HEK293 (cell line): Measurements from ENCODE around the gene CEPT1.

Experiments used
- CTCF ChIA-PET: fragments of 350-600 bp; formaldehyde crosslinking; extraction: SDS; loops from one replicate; lab custom pipeline; 2021; ENCODE audit warnings: antibody characterized with exemption; lab: Yijun Ruan, JAX
- POLR2A ChIA-PET: fragments of 300-600 bp; formaldehyde crosslinking; extraction: SDS; loops from one replicate; lab custom pipeline; 2020; ENCODE audit warnings: antibody characterized with exemption, inconsistent platforms; lab: Yijun Ruan, JAX
- H3K27ac ChIP-seq: fragments of 200-500 bp; sonication (Bioruptor generic); 2 replicates; pipeline ENCODE4 v1.5.1; 2014; ENCODE audit warnings: low read depth, low read length, control low read depth, inconsistent platforms; ENCODE audit errors: extremely low read depth
- H3K36me3 ChIP-seq, 2 experiments: fragments of 200-500 bp in 1 of 2; sonication (Bioruptor generic) in 1 of 2; 1 replicate in 1 of 2; 2 replicates in 1 of 2; pipeline ENCODE4 v1.5.1; 2014 to 2017; ENCODE audit warnings: inconsistent platforms in 2 of 2, low read length in 2 of 2; ENCODE audit not compliant: control insufficient read depth in 2 of 2, insufficient read depth in 1 of 2
- H3K4me1 ChIP-seq: fragments of 200-500 bp; sonication (Bioruptor generic); 2 replicates; pipeline ENCODE4 v1.5.1; 2014; ENCODE audit warnings: mild to moderate bottlenecking, low read length, inconsistent platforms; ENCODE audit not compliant: control insufficient read depth, insufficient read depth
- H3K4me3 ChIP-seq: 2 replicates; pipeline ENCODE4 v1.5.1; 2011; ENCODE audit warnings: low read depth, mild to moderate bottlenecking, control low read depth, low read length, moderate library complexity
- H3K9me3 ChIP-seq: fragments of 200-500 bp; sonication (Bioruptor generic); 2 replicates; pipeline ENCODE4 v1.5.1; 2014; ENCODE audit warnings: low read depth, low read length, inconsistent platforms; ENCODE audit not compliant: control insufficient read depth, insufficient read depth
- HOXD13 ChIP-seq: sonication (generic); formaldehyde crosslinking; IDR thresholded peaks from 2 replicates; pipeline ENCODE4 v1.8.0; 2022; ENCODE audit warnings: missing genetic modification reagents, borderline replicate concordance
- KLF9 ChIP-seq: fragments of 450-650 bp; formaldehyde crosslinking; IDR thresholded peaks from 2 replicates; pipeline ENCODE4 v1.5.1; 2016; ENCODE audit warnings: missing biosample characterization, missing genetic modification characterization, low read depth
- SCRT2 ChIP-seq: fragments of 450-650 bp; formaldehyde crosslinking; IDR thresholded peaks from 2 replicates; pipeline ENCODE4 v1.5.1; 2016; ENCODE audit warnings: missing biosample characterization, missing genetic modification characterization
- SP2 ChIP-seq: fragments of 450-650 bp; formaldehyde crosslinking; IDR thresholded peaks from 2 replicates; pipeline ENCODE4 v1.5.1; 2016; ENCODE audit warnings: missing biosample characterization, missing genetic modification characterization
- SP7 ChIP-seq: fragments of 450-650 bp; formaldehyde crosslinking; IDR thresholded peaks from 2 replicates; pipeline ENCODE4 v1.5.1; 2016; ENCODE audit warnings: missing biosample characterization, missing genetic modification characterization
- TRIM28 ChIP-seq: IDR thresholded peaks from 2 replicates; pipeline ENCODE4 v1.6.1; 2011; ENCODE audit warnings: low read length, control low read depth, borderline replicate concordance
- ZBTB1 ChIP-seq: fragments of 450-650 bp; formaldehyde crosslinking; IDR thresholded peaks from 2 replicates; pipeline ENCODE4 v1.5.1; 2016; ENCODE audit warnings: missing biosample characterization, missing genetic modification characterization
- ZBTB7A ChIP-seq: fragments of 450-650 bp; formaldehyde crosslinking; IDR thresholded peaks from 2 replicates; pipeline ENCODE4 v1.5.1; 2016; ENCODE audit warnings: low read depth, missing biosample characterization, missing genetic modification characterization
- ZFP37 ChIP-seq: fragments of 450-650 bp; formaldehyde crosslinking; IDR thresholded peaks from 2 replicates; pipeline ENCODE4 v1.5.1; 2016; ENCODE audit warnings: missing biosample characterization, missing genetic modification characterization
- ZNF112 ChIP-seq: fragments of 450-650 bp; formaldehyde crosslinking; IDR thresholded peaks from 2 replicates; pipeline ENCODE4 v1.5.0; 2017; ENCODE audit warnings: missing biosample characterization, missing genetic modification characterization
- ZNF132 ChIP-seq: fragments of 450-650 bp; formaldehyde crosslinking; IDR thresholded peaks from 2 replicates; pipeline ENCODE4 v1.5.1; 2017; ENCODE audit warnings: missing biosample characterization, missing genetic modification characterization, borderline replicate concordance
- ZNF174 ChIP-seq: fragments of 450-650 bp; formaldehyde crosslinking; IDR thresholded peaks from 2 replicates; pipeline ENCODE4 v1.5.0; 2017; ENCODE audit warnings: missing biosample characterization, mild to moderate bottlenecking, missing genetic modification characterization
- ZNF175 ChIP-seq: fragments of 450-650 bp; formaldehyde crosslinking; IDR thresholded peaks from 2 replicates; pipeline ENCODE4 v1.5.1; 2016; ENCODE audit warnings: missing biosample characterization, missing genetic modification characterization
- ZNF211 ChIP-seq: fragments of 450-650 bp; formaldehyde crosslinking; IDR thresholded peaks from 2 replicates; pipeline ENCODE4 v1.5.1; 2016; ENCODE audit warnings: low read depth, missing biosample characterization, missing genetic modification characterization
- ZNF24 ChIP-seq: fragments of 450-650 bp; formaldehyde crosslinking; IDR thresholded peaks from 2 replicates; pipeline ENCODE4 v1.5.1; 2016; ENCODE audit warnings: missing biosample characterization, missing genetic modification characterization
- ZNF423 ChIP-seq: fragments of 450-650 bp; formaldehyde crosslinking; IDR thresholded peaks from 2 replicates; pipeline ENCODE4 v1.5.1; 2016; ENCODE audit warnings: missing biosample characterization, missing genetic modification characterization
- ZNF473 ChIP-seq: fragments of 450-650 bp; formaldehyde crosslinking; IDR thresholded peaks from 2 replicates; pipeline ENCODE4 v1.5.1; 2017; ENCODE audit warnings: missing biosample characterization, missing genetic modification characterization
- ZNF654 ChIP-seq: fragments of 450-650 bp; formaldehyde crosslinking; IDR thresholded peaks from 2 replicates; pipeline ENCODE4 v1.5.1; 2016; ENCODE audit warnings: low read depth, missing biosample characterization, missing genetic modification characterization
- ZNF747 ChIP-seq: fragments of 450-650 bp; formaldehyde crosslinking; IDR thresholded peaks from 2 replicates; pipeline ENCODE4 v1.5.1; 2016; ENCODE audit warnings: missing biosample characterization, missing genetic modification characterization
- ZNF837 ChIP-seq: fragments of 450-650 bp; formaldehyde crosslinking; IDR thresholded peaks from 2 replicates; pipeline ENCODE4 v1.5.1; 2016; ENCODE audit warnings: missing biosample characterization, missing genetic modification characterization
- ZNF843 ChIP-seq: fragments of 450-650 bp; formaldehyde crosslinking; IDR thresholded peaks from 2 replicates; pipeline ENCODE4 v1.5.1; 2016; ENCODE audit warnings: missing biosample characterization, missing genetic modification characterization
- ZSCAN16 ChIP-seq: fragments of 450-650 bp; formaldehyde crosslinking; IDR thresholded peaks from 2 replicates; pipeline ENCODE4 v1.5.1; 2016; ENCODE audit warnings: missing biosample characterization, missing genetic modification characterization
- ZSCAN23 ChIP-seq: fragments of 450-650 bp; formaldehyde crosslinking; IDR thresholded peaks from 2 replicates; pipeline ENCODE4 v1.5.1; 2016; ENCODE audit warnings: missing biosample characterization, missing genetic modification characterization
- TF ChIP-seq, protein P1 (sequence below): fragments of 450-650 bp; formaldehyde crosslinking; IDR thresholded peaks from 2 replicates; pipeline ENCODE4 v1.5.1; 2017; ENCODE audit warnings: missing biosample characterization, missing genetic modification characterization
- TF ChIP-seq, protein P2 (sequence below): fragments of 450-650 bp; formaldehyde crosslinking; IDR thresholded peaks from 2 replicates; pipeline ENCODE4 v1.5.1; 2016; ENCODE audit warnings: missing biosample characterization, missing genetic modification characterization
- TF ChIP-seq, protein P3 (sequence below): fragments of 450-650 bp; formaldehyde crosslinking; IDR thresholded peaks from 2 replicates; pipeline ENCODE4 v1.5.1; 2016; ENCODE audit warnings: missing biosample characterization, missing genetic modification characterization, low read depth
- TF ChIP-seq, protein P4 (sequence below): fragments of 450-650 bp; formaldehyde crosslinking; IDR thresholded peaks from 2 replicates; pipeline ENCODE4 v1.5.1; 2016; ENCODE audit warnings: missing biosample characterization, missing genetic modification characterization

Gene CEPT1

DNA sequence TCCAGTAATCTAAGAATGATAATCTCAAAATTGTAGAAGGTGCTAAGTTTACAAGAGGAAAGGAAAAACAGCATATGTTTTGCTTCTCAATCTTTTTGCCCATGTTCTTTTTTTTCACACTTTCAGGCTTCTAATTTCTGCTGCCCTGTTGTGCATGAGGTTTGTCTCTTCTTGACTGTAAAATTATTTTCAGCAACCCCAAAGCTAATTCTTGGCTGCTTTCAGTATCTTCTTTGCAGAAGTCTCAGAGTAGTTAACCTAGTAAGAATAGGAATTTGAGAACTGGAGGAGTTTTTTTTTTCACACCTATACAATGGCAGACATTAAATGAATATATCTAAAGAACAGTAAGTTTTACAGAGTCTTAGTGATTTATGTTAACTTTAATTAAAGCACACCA lies 34.0 kb downstream of the CEPT1 start (continued):
- TF ChIP-seq SP2 (tag by site-specific recombination) (no peak), ZSCAN16 (no peak), ZFP37 (tag by site-specific recombination) (no peak), ZBTB1 (no peak), ZNF843 (tag by site-specific recombination) (no peak)

DNA sequence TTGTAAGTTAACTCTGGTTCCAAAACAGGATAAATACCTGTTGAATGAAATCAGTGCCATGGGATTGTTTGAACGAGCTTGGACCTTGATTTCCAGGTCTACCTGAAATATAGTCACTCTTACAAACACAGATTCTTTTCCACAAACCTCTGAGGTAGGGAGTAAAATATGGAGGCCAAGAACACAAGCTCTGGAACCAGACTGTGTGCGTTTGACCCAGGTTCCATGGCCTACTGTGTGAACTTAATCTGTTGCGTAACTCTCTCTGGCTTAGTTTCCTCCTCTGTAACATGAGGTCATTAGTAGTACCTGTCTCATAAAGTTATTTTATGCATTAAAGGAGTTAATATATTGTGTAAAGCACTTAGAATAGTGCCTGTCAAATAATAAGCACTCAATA lies 35.3 kb downstream of the CEPT1 start:
- H3K4me3 ChIP-seq = no peak overlapping the region
- ChIA-PET CTCF (no interaction called here), POLR2A (no interaction called here)
- H3K9me3 ChIP-seq = no peaks in the 10 kb centered on the region
- peaks cover 7 to 58% of the 10 kb centered on the region in 2 experiments; a peak in 2 of 3 replicates for H3K36me3 ChIP-seq
- H3K27ac ChIP-seq = no peak overlapping the region
- TF ChIP-seq ZNF112 (no peak), SCRT2 (tag by site-specific recombination) (peak; percentile 51), ZNF837 (tag by site-specific recombination) (no peak), ZNF654 (tag by site-specific recombination) (no peak), ZSCAN23 (tag by site-specific recombination) (no peak), ZBTB7A (tag by site-specific recombination) (no peak), KLF9 (no peak)
- no peaks in the 10 kb centered on the region for H3K4me1 ChIP-seq

DNA sequence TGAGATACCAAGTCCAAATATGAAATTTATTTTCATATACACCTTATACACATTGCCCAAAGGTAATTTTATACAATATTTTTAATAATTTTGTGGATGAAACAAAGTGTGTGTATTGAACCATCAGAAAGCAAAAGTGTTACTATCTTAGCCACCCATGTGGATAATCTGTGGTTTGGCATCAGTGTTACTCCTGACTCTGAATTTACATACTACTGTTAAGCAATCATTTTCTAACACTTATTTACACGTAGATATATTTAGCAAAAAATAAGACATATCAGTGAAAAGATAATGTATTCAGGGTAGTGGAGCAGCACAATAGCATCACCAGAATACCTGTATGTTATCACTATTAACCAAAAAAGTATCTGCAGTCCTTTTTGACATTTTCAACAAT lies 36.7 kb downstream of the CEPT1 start:
- ChIA-PET CTCF (no interaction called here), POLR2A (no interaction called here)
- H3K4me3 ChIP-seq = no peak overlapping the region
- no peak overlapping the region for H3K27ac ChIP-seq
- no peaks in the 10 kb centered on the region for H3K4me1 ChIP-seq
- H3K36me3 ChIP-seq = peaks cover 7 to 59% of the 10 kb centered on the region in 2 experiments; a peak in 2 of 3 replicates
- no peaks in the 10 kb centered on the region for H3K9me3 ChIP-seq
- no peak for TF ChIP-seq ZNF174 (tag by site-specific recombination)
- TF ChIP-seq ZNF132 (tag by site-specific recombination) = no peak
- TF ChIP-seq, protein P1, sequence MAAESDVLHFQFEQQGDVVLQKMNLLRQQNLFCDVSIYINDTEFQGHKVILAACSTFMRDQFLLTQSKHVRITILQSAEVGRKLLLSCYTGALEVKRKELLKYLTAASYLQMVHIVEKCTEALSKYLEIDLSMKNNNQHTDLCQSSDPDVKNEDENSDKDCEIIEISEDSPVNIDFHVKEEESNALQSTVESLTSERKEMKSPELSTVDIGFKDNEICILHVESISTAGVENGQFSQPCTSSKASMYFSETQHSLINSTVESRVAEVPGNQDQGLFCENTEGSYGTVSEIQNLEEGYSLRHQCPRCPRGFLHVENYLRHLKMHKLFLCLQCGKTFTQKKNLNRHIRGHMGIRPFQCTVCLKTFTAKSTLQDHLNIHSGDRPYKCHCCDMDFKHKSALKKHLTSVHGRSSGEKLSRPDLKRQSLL (tag by site-specific recombination) = no peak
- TF ChIP-seq, protein P2, sequence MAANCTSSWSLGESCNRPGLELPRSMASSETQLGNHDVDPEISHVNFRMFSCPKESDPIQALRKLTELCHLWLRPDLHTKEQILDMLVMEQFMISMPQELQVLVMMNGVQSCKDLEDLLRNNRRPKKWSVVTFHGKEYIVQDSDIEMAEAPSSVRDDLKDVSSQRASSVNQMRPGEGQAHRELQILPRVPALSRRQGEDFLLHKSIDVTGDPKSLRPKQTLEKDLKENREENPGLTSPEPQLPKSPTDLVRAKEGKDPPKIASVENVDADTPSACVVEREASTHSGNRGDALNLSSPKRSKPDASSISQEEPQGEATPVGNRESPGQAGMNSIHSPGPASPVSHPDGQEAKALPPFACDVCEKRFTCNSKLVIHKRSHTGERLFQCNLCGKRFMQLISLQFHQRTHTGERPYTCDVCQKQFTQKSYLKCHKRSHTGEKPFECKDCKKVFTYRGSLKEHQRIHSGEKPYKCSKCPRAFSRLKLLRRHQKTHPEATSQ = no peak
- TF ChIP-seq ZNF211 (tag by site-specific recombination) = no peak
- TF ChIP-seq SP7 = no peak
- no peak for TF ChIP-seq HOXD13 (CRISPR knock-in tag)
- TF ChIP-seq ZNF747 (tag by site-specific recombination) = no peak
- TF ChIP-seq, protein P3, sequence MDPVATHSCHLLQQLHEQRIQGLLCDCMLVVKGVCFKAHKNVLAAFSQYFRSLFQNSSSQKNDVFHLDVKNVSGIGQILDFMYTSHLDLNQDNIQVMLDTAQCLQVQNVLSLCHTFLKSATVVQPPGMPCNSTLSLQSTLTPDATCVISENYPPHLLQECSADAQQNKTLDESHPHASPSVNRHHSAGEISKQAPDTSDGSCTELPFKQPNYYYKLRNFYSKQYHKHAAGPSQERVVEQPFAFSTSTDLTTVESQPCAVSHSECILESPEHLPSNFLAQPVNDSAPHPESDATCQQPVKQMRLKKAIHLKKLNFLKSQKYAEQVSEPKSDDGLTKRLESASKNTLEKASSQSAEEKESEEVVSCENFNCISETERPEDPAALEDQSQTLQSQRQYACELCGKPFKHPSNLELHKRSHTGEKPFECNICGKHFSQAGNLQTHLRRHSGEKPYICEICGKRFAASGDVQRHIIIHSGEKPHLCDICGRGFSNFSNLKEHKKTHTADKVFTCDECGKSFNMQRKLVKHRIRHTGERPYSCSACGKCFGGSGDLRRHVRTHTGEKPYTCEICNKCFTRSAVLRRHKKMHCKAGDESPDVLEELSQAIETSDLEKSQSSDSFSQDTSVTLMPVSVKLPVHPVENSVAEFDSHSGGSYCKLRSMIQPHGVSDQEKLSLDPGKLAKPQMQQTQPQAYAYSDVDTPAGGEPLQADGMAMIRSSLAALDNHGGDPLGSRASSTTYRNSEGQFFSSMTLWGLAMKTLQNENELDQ (tag by site-specific recombination) = no peak
- TF ChIP-seq ZNF473 (tag by site-specific recombination) = no peak
- TF ChIP-seq TRIM28 = no peak
- TF ChIP-seq, protein P4, sequence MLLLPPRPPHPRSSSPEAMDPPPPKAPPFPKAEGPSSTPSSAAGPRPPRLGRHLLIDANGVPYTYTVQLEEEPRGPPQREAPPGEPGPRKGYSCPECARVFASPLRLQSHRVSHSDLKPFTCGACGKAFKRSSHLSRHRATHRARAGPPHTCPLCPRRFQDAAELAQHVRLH (tag by site-specific recombination) = no peak
- TF ChIP-seq ZNF175 = no peak
- TF ChIP-seq ZNF423 (tag by site-specific recombination) = no peak
- TF ChIP-seq ZBTB7A (tag by site-specific recombination) = no peak
- TF ChIP-seq ZNF24 (tag by site-specific recombination) = no peak
- TF ChIP-seq, all 188 proteins: peak for 0
